HEK293 (cell line): ENCODE data around the gene NCBP1.

Experiments
- CTCF ChIA-PET: fragments of 350-600 bp; formaldehyde crosslinking; extraction: SDS; loops from one replicate; lab custom pipeline; 2021; ENCODE audit warnings: antibody characterized with exemption; lab: Yijun Ruan, JAX
- POLR2A ChIA-PET: fragments of 300-600 bp; formaldehyde crosslinking; extraction: SDS; loops from one replicate; lab custom pipeline; 2020; ENCODE audit warnings: antibody characterized with exemption, inconsistent platforms; lab: Yijun Ruan, JAX
- H3K27ac ChIP-seq: fragments of 200-500 bp; sonication (Bioruptor generic); 2 replicates; pipeline ENCODE4 v1.5.1; 2014; ENCODE audit warnings: low read depth, low read length, control low read depth, inconsistent platforms; ENCODE audit errors: extremely low read depth
- H3K36me3 ChIP-seq, 2 experiments: fragments of 200-500 bp in 1 of 2; sonication (Bioruptor generic) in 1 of 2; 1 replicate in 1 of 2; 2 replicates in 1 of 2; pipeline ENCODE4 v1.5.1; 2014 to 2017; ENCODE audit warnings: inconsistent platforms in 2 of 2, low read length in 2 of 2; ENCODE audit not compliant: control insufficient read depth in 2 of 2, insufficient read depth in 1 of 2
- H3K4me1 ChIP-seq: fragments of 200-500 bp; sonication (Bioruptor generic); 2 replicates; pipeline ENCODE4 v1.5.1; 2014; ENCODE audit warnings: mild to moderate bottlenecking, low read length, inconsistent platforms; ENCODE audit not compliant: control insufficient read depth, insufficient read depth
- H3K4me3 ChIP-seq: 2 replicates; pipeline ENCODE4 v1.5.1; 2011; ENCODE audit warnings: low read depth, mild to moderate bottlenecking, control low read depth, low read length, moderate library complexity
- H3K9me3 ChIP-seq: fragments of 200-500 bp; sonication (Bioruptor generic); 2 replicates; pipeline ENCODE4 v1.5.1; 2014; ENCODE audit warnings: low read depth, low read length, inconsistent platforms; ENCODE audit not compliant: control insufficient read depth, insufficient read depth
- KLF9 ChIP-seq: fragments of 450-650 bp; formaldehyde crosslinking; IDR thresholded peaks from 2 replicates; pipeline ENCODE4 v1.5.1; 2016; ENCODE audit warnings: missing biosample characterization, missing genetic modification characterization, low read depth
- ZBTB49 ChIP-seq: fragments of 450-650 bp; formaldehyde crosslinking; IDR thresholded peaks from 2 replicates; pipeline ENCODE4 v1.5.1; 2016; ENCODE audit warnings: missing biosample characterization, missing genetic modification characterization, low read depth
- ZIC2 ChIP-seq: fragments of 450-650 bp; formaldehyde crosslinking; IDR thresholded peaks from 2 replicates; pipeline ENCODE4 v1.5.1; 2016; ENCODE audit warnings: missing biosample characterization, missing genetic modification characterization
- ZNF114 ChIP-seq: fragments of 450-650 bp; formaldehyde crosslinking; IDR thresholded peaks from 2 replicates; pipeline ENCODE4 v1.5.0; 2017; ENCODE audit warnings: missing biosample characterization, missing genetic modification characterization
- ZNF202 ChIP-seq: fragments of 450-650 bp; formaldehyde crosslinking; IDR thresholded peaks from 2 replicates; pipeline ENCODE4 v1.5.1; 2016; ENCODE audit warnings: missing biosample characterization, missing genetic modification characterization, borderline replicate concordance
- ZNF214 ChIP-seq: fragments of 450-650 bp; formaldehyde crosslinking; IDR thresholded peaks from 2 replicates; pipeline ENCODE4 v1.5.1; 2017; ENCODE audit warnings: missing biosample characterization, mild to moderate bottlenecking, missing genetic modification characterization, borderline replicate concordance
- ZNF302 ChIP-seq: fragments of 450-650 bp; formaldehyde crosslinking; IDR thresholded peaks from 2 replicates; pipeline ENCODE4 v1.5.1; 2016; ENCODE audit warnings: missing biosample characterization, missing genetic modification characterization, low read depth
- ZNF404 ChIP-seq: fragments of 450-650 bp; formaldehyde crosslinking; IDR thresholded peaks from 2 replicates; pipeline ENCODE4 v1.5.1; 2017; ENCODE audit warnings: missing biosample characterization, missing genetic modification characterization
- ZNF48 ChIP-seq: fragments of 450-650 bp; formaldehyde crosslinking; IDR thresholded peaks from 2 replicates; pipeline ENCODE4 v1.5.1; 2016; ENCODE audit warnings: missing biosample characterization, missing genetic modification characterization
- ZNF596 ChIP-seq: fragments of 450-650 bp; IDR thresholded peaks from 2 replicates; pipeline ENCODE4 v1.5.0; 2018; ENCODE audit warnings: missing biosample characterization, mild to moderate bottlenecking, missing genetic modification characterization, moderate library complexity
- ZNF776 ChIP-seq: fragments of 450-650 bp; formaldehyde crosslinking; IDR thresholded peaks from 2 replicates; pipeline ENCODE4 v1.5.0; 2017; ENCODE audit warnings: missing biosample characterization, missing genetic modification characterization, borderline replicate concordance
- ZSCAN18 ChIP-seq: fragments of 450-650 bp; formaldehyde crosslinking; IDR thresholded peaks from 2 replicates; pipeline ENCODE4 v1.5.1; 2016; ENCODE audit warnings: missing biosample characterization, missing genetic modification characterization
- TF ChIP-seq, protein P1 (sequence below): fragments of 450-650 bp; formaldehyde crosslinking; IDR thresholded peaks from 2 replicates; pipeline ENCODE4 v1.5.1; 2017; ENCODE audit warnings: missing biosample characterization, missing genetic modification characterization
- TF ChIP-seq, protein P2 (sequence below): fragments of 450-650 bp; formaldehyde crosslinking; IDR thresholded peaks from 2 replicates; pipeline ENCODE4 v1.5.1; 2016; ENCODE audit warnings: missing biosample characterization, missing genetic modification characterization, borderline replicate concordance
- TF ChIP-seq, protein P3 (sequence below): fragments of 450-650 bp; formaldehyde crosslinking; IDR thresholded peaks from 2 replicates; pipeline ENCODE4 v1.5.1; 2016; ENCODE audit warnings: missing biosample characterization, missing genetic modification characterization
- TF ChIP-seq, protein P4 (sequence below): fragments of 450-650 bp; formaldehyde crosslinking; IDR thresholded peaks from 2 replicates; pipeline ENCODE4 v1.5.1; 2016; ENCODE audit warnings: missing biosample characterization, missing genetic modification characterization

NCBP1 gene

DNA sequence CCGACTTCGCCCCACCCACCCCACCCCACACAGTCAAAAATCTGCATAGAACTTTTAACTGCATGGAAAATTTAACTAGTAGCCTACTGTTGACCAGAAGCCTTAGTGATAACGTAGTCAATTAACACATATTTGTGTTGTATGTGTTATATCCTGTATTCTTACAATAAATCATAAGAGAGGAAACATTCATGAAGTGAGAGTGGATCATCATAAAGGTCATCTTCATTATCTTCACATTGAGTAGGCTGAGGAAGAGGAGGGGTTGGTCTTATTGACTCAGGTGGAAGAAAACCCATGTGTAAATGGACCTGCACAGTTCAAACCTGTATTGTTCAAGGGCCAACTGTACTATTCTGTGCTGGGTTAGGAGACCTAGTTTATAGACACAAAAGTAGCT lies 32.1 kb downstream of the NCBP1 start:
- Histone ChIP-seq H3K36me3 (peaks cover 39 to 91% of the 10 kb centered on the region in 2 experiments), H3K9me3 (no peaks in the 10 kb centered on the region), H3K27ac (no peak overlapping the region), H3K4me1 (no peaks in the 10 kb centered on the region)
- ChIA-PET CTCF (no interaction called here), POLR2A (no interaction called here)
- no peak for TF ChIP-seq ZNF48 (tag by site-specific recombination)
- TF ChIP-seq, protein P1, sequence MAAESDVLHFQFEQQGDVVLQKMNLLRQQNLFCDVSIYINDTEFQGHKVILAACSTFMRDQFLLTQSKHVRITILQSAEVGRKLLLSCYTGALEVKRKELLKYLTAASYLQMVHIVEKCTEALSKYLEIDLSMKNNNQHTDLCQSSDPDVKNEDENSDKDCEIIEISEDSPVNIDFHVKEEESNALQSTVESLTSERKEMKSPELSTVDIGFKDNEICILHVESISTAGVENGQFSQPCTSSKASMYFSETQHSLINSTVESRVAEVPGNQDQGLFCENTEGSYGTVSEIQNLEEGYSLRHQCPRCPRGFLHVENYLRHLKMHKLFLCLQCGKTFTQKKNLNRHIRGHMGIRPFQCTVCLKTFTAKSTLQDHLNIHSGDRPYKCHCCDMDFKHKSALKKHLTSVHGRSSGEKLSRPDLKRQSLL (tag by site-specific recombination) = no peak
- TF ChIP-seq ZNF202 (tag by site-specific recombination) = no peak
- TF ChIP-seq, protein P2, sequence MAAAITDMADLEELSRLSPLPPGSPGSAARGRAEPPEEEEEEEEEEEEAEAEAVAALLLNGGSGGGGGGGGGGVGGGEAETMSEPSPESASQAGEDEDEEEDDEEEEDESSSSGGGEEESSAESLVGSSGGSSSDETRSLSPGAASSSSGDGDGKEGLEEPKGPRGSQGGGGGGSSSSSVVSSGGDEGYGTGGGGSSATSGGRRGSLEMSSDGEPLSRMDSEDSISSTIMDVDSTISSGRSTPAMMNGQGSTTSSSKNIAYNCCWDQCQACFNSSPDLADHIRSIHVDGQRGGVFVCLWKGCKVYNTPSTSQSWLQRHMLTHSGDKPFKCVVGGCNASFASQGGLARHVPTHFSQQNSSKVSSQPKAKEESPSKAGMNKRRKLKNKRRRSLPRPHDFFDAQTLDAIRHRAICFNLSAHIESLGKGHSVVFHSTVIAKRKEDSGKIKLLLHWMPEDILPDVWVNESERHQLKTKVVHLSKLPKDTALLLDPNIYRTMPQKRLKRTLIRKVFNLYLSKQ = no peak
- no peak for TF ChIP-seq ZIC2
- no peak for TF ChIP-seq ZNF114 (tag by site-specific recombination)
- no peak for TF ChIP-seq ZNF596 (tag by site-specific recombination)
- TF ChIP-seq, protein P3, sequence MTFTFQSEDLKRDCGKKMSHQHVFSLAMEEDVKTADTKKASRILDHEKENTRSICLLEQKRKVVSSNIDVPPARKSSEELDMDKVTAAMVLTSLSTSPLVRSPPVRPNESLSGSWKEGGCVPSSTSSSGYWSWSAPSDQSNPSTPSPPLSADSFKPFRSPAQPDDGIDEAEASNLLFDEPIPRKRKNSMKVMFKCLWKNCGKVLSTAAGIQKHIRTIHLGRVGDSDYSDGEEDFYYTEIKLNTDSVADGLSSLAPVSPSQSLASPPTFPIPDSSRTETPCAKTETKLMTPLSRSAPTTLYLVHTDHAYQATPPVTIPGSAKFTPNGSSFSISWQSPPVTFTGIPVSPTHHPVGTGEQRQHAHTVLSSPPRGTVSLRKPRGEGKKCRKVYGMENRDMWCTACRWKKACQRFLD = no peak
- no peak for TF ChIP-seq ZBTB49 (tag by site-specific recombination)
- no peak for TF ChIP-seq ZNF302
- no peak for TF ChIP-seq ZNF214 (tag by site-specific recombination)
- TF ChIP-seq, protein P4, sequence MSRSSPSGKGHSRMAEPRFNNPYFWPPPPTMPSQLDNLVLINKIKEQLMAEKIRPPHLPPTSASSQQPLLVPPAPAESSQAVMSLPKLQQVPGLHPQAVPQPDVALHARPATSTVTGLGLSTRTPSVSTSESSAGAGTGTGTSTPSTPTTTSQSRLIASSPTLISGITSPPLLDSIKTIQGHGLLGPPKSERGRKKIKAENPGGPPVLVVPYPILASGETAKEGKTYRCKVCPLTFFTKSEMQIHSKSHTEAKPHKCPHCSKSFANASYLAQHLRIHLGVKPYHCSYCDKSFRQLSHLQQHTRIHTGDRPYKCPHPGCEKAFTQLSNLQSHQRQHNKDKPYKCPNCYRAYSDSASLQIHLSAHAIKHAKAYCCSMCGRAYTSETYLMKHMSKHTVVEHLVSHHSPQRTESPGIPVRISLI (tag by site-specific recombination) = no peak
- TF ChIP-seq KLF9 (tag by site-specific recombination) = no peak
- no peak for TF ChIP-seq ZNF776 (tag by site-specific recombination)
- TF ChIP-seq ZNF404 = no peak
- TF ChIP-seq ZSCAN18 (tag by site-specific recombination) = no peak
- TF ChIP-seq, all 188 proteins: peak for 0
- no peak overlapping the region for H3K4me3 ChIP-seq
